GM18508 (cell line): ENCODE data around the gene FSIP1.
A peak's percentile ranks its signal among the peaks of the same experiment; 100 is the strongest.

Source experiments
- ATAC-seq: cut with Tn5 transposase; IDR thresholded peaks from one replicate; pipeline ENCODE4 v1.9.1; 2021; ENCODE audit warnings: moderate number of reproducible peaks; ENCODE audit not compliant: insufficient read depth, unreplicated experiment

Gene FSIP1

DNA sequence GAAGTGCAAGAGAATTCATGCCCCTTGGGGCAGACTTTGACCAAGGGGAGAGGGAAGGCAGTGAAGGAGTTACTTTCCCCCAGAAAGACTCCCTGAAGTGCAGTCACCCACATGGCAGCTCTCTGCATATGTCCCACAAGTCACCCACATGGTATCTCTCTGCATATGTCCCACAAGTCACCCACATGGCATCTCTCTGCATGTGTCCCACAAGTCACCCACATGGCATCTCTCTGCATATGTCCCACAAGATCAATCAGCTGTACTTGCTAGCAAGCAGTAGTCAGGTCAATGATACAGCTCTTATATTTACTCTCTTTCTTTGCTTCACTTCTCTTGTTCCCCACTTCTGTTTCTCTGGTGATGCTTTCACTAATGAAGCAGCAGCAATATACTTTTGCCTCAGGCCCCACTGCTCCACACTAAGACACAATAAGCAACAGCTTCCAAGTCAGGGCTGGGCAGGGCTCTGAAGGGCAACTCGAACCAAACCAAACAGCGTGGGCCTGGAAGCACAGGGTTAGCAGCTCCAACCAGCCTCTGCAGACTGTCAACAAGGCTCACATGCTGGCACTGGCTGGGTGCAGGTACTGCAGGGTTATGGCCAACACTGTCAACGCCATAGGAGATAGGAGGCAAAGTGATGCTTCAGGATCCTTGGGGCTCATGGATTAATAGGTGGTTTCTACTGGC lies 155.0 kb downstream of the FSIP1 start:
- ATAC-seq, result no peak

DNA sequence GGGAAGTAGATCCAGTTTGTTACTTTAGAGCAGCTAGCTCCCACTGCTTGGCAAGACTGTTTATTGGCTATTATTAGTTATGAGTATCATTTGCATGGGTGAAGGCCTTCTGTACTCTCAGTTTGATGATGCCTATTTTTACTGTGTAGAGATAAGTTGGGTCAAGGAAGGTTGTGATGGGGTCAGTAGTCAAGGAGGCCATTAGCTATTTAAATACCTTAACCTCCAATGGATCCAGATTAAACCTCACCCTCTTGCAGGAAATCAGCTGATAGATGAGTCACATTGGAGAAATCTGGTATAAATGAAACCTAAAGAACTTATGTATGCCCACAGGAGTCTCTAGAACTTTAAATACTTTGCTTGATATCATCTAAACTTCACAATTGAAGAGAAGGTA lies 156.8 kb downstream of the FSIP1 start:
- ATAC-seq, result no peak

GRCh38 chr15:39625451-39625850 lies 157.2 kb downstream of the FSIP1 start:
- ATAC-seq, result no peak

DNA sequence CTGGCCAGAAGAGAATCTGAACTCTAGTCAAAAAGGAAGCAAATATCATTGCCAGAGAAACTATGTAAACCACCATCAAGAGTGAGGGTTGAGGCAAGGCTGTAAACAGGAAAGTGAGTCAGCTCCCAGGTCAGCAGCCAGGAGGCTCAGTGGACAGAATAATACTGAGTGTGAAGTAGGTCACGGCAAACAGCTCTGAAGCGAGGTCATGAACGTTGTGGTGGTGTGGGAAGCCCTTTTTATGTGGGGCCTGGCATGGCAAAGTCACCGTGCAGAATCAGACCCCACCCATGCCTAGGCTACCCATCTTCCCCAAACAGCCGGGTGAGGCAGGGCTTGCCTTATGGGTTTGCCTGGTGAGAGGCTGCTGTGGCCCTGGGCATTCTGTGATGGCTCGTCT lies 157.8 kb downstream of the FSIP1 start:
- no peak for ATAC-seq

DNA sequence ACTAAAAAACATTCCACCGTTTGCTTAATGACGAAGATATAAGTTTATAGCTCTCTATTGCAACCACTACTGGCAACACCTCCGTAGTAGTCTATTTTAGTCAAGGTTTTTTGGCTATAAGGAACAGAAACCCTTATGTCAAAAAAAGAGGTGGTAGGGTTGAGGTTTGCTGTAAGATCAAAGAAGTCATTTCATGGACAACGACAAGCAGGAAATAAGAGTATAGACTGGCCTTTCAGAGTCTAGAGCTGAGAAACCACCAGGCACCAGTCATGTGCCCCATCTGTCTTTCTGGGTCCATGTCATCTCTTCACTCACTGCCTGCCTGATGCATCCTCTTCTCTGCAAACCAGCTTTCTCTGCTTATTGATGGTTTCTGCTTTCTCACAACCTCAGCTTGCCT lies 159.1 kb downstream of the FSIP1 start:
- peak; percentile 93 for ATAC-seq

GRCh38 chr15:39622660-39623516 lies 159.8 kb downstream of the FSIP1 start:
- ATAC-seq, result no peak

GRCh38 chr15:39621976-39622375 lies 160.7 kb downstream of the FSIP1 start:
- no peak for ATAC-seq

GRCh38 chr15:39621210-39621609 lies 161.4 kb downstream of the FSIP1 start:
- no peak for ATAC-seq

DNA sequence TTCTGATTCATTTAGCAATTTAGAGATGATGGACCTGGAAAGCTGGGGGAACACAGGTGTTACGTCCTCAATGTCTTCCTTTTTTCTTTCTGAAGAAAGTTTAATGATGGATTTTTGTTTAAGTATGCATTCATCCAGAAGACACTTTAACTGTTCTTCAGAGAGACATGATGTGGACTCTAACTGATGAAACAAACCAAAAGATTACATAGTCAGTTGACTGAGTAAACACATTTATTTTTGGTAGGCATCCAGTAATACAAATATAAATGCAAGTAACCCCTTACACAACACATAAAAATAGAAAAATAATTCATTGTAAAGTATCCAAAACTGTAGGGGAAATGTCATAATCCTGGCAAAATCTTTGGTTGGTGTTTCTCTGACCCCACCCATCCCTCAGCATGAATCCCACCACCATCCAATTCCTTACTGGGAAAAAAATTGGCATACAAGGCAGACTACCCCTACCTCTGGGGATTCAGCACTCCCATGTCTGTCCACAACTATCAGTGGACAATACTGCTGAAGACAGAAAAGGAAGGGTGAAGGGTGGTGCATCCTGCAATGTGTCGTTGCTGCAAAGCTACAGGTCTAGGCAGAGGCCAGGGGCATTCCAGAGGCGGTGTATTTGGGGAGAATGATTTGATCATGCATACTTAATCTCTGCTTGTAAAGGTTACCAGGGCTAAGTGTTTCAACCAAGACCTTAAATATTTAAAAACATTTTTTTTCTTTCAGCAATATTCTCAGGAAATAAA lies 164.4 kb downstream of the FSIP1 start:
- no peak for ATAC-seq

- no peak for ATAC-seq
Observed at GRCh38 chr15:39616731-39617455, 165.7 kb downstream of the FSIP1 start.

- ATAC-seq, result no peak
Observed at GRCh38 chr15:39613861-39614260, 168.8 kb downstream of the FSIP1 start.

- ATAC-seq, result no peak
Observed at GRCh38 chr15:39613271-39613670, 169.4 kb downstream of the FSIP1 start.

GRCh38 chr15:39610665-39611064 lies 172.0 kb downstream of the FSIP1 start:
- no peak for ATAC-seq

DNA sequence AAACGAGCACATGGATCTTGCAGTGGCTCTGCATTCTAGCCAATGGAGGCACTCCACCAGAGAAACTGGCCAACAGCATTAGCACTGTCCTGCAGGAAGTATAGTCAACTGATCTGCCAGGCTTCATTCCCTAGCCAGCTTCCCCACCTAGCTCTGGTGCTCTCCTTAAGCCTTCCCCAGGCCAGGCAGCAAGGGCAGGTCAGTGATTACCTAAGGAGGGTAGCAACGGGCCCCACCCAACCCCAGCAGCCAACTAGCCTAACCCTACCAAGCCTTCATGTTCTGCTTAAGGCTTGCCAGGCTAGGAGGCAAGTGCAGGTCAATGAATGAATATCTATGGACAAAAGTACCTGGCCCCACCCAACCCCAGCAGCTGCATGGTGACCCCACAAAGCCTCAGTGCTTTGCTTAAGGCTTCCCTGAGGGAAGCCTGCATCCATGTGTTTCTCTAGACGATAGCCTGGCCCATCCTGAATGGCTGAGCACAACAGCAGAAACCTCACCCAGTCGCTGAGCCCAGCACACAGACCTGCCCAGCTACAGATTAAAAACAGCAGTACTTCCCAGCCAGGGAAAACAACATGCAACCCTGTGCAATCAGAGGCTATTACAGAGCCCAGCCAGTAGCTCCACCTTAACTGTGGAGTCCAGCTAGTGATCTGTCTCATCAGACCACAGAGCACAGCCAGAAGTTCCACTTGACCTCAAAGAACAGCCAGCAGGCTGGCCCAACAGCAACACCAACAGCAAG lies 173.3 kb downstream of the FSIP1 start:
- ATAC-seq, result no peak

DNA sequence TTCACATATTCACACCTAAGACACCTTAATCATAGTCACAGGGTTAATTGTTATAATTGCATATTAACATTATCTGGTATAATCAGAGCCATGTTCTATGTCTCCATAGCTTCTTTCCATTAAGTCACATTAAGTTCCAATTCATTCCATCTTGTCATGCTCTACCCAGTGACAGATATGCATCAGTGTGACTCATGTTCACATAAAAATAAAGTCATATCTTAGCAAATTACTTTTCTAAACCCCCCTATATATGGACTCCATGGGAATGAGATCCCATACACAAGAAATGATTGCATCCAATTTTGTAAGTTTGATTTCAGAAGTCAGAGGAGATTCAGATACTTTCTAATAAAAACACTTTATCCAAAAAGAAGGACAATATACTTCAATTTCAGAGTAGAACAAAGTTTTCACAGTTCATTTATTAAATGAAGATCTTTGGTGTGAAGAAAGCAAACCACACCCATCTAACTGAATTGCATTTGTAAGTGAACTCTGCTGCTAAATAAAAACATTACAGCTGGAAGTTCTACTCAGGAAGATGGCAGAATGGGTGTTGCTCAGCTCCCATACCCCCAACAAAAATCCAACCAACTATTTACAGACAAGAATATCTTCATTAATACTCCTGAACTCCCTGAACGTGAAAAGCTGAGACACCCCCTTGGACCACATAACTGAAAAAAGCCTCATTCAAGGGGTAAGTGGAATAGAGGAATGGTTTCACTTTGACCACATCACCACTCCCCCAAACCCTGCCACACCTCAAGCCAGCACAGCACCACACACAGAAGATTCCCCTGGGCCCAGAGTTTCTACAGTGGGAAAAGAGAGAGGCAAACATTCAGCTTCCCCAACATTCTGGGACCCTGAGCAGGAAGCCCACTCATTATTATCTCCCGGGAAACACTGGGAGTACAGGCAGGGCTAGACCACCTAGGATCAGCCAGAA lies 174.2 kb downstream of the FSIP1 start:
- no peak for ATAC-seq

DNA sequence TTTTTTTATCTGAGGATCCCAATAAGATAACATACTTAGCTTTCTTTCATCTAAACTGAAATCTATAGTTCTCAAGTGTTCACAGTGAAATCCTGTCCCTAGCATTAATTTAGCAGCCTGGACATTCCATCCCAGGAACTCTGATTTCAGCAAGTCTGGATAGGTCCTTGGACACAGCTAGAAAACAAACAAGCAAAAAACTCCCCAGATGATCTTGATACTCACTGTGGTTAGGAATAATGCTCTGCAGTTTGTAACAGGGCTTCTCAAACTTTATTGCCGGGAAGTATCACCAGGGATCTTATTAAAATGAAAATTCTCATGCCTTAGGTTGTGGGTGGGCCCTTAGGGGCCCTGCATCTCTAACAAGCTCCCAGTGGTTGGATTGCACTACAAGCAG lies 177.5 kb downstream of the FSIP1 start:
- ATAC-seq, result no peak

GRCh38 chr15:39602143-39602542 lies 180.5 kb downstream of the FSIP1 start:
- no peak for ATAC-seq

GRCh38 chr15:39599871-39600270 lies 182.8 kb downstream of the FSIP1 start:
- no peak for ATAC-seq
